H1 (cell line): ENCODE results near the gene LTN1. TPM values are rescaled to one million over a fixed set of nuclear protein-coding genes. Genes with fewer than 3 reads are reported as not detected.

ENCODE experiments used
- CTCF ChIA-PET: fragments of 300-600 bp; sonication (Branson Sonifier 250); formaldehyde crosslinking; loops from one replicate; lab custom pipeline; 2021; ENCODE audit not compliant: partially characterized antibody; lab: Charles Lee
- POLR2A ChIA-PET: fragments of 300-600 bp; sonication (Branson Sonifier 250); formaldehyde crosslinking; loops from one replicate; lab custom pipeline; 2021; ENCODE audit warnings: inconsistent platforms; ENCODE audit not compliant: partially characterized antibody; lab: Charles Lee
- DNase-seq, 2 experiments: peaks; one replicate each; pipeline versions ENCODE4 v3.0.0 to v3.0.0-alpha.2; 2010 to 2022; ENCODE audit warnings: low spot score in 2 of 2, low read depth in 1 of 2, mixed read lengths in 1 of 2
- FAIRE-seq: peaks from 2 replicates; lab custom pipeline; 2011; peaks lifted over from hg19 to GRCh38; lab: Jason Lieb, UNC
- H2AFZ ChIP-seq: 2 replicates; pipeline ENCODE4 v1.8.1; 2012; ENCODE audit warnings: low read length, inconsistent platforms
- H2AK5ac ChIP-seq: 2 replicates; pipeline ENCODE4 v1.6.1; 2013; ENCODE audit warnings: low read depth, low read length
- H2BK120ac ChIP-seq: replicated peaks from 2 replicates; pipeline ENCODE3; 2013; ENCODE audit warnings: low read depth, low read length, inconsistent platforms
- H2BK12ac ChIP-seq: 2 replicates; pipeline ENCODE4 v1.6.1; 2013; ENCODE audit warnings: low read depth, low read length
- H2BK15ac ChIP-seq: 2 replicates; pipeline ENCODE4 v1.6.1; 2013; ENCODE audit warnings: low read length
- H2BK20ac ChIP-seq: 2 replicates; pipeline ENCODE4 v1.6.1; 2013; ENCODE audit warnings: low read length
- H2BK5ac ChIP-seq: 2 replicates; pipeline ENCODE4 v1.6.1; 2013; ENCODE audit warnings: low read depth, low read length
- H3K14ac ChIP-seq: 2 replicates; pipeline ENCODE4 v1.6.1; 2013; ENCODE audit warnings: inconsistent platforms; ENCODE audit not compliant: insufficient read length
- H3K18ac ChIP-seq: 2 replicates; pipeline ENCODE4 v1.6.1; 2013; ENCODE audit warnings: low read length; ENCODE audit errors: extremely low read depth
- H3K23ac ChIP-seq: 2 replicates; pipeline ENCODE4 v1.6.1; 2013; ENCODE audit warnings: inconsistent platforms; ENCODE audit not compliant: insufficient read length
- H3K23me2 ChIP-seq: 2 replicates; pipeline ENCODE4 v1.6.1; 2013; ENCODE audit warnings: low read depth, low read length
- H3K27ac ChIP-seq: 2 replicates; pipeline ENCODE4 v1.6.1; 2011; ENCODE audit warnings: low read depth, low read length, inconsistent platforms
- H3K27me3 ChIP-seq, 4 experiments: replicated peaks in 1 of 4; 1 replicate in 1 of 4; 2 replicates in 3 of 4; pipeline versions ENCODE4 v1.6.1 to v1.8.1; 2011 to 2013; ENCODE audit warnings: low read length in 3 of 4, mild to moderate bottlenecking in 3 of 4, inconsistent platforms in 2 of 4, mixed read lengths in 2 of 4, moderate library complexity in 1 of 4; ENCODE audit not compliant: control insufficient read depth in 3 of 4, insufficient read depth in 3 of 4; ENCODE audit errors: extremely low read depth in 1 of 4
- H3K36me3 ChIP-seq, 4 experiments: 2 replicates each; pipeline versions ENCODE4 v1.6.1 to v1.8.1; 2011 to 2013; ENCODE audit warnings: mild to moderate bottlenecking in 4 of 4, low read length in 3 of 4, moderate library complexity in 2 of 4, control low read depth in 1 of 4, inconsistent platforms in 1 of 4; ENCODE audit not compliant: insufficient read depth in 4 of 4, control insufficient read depth in 2 of 4
- H3K4ac ChIP-seq: replicated peaks from 2 replicates; pipeline ENCODE3; 2013; ENCODE audit warnings: low read length, low read depth, mixed read lengths, inconsistent platforms; ENCODE audit not compliant: insufficient read length
- H3K4me1 ChIP-seq, 4 experiments: replicated peaks in 1 of 4; 1 replicate in 1 of 4; 2 replicates in 3 of 4; pipeline versions ENCODE4 v1.6.1 to v1.8.1; 2011 to 2013; ENCODE audit warnings: low read length in 3 of 4, inconsistent platforms in 2 of 4, mixed read lengths in 1 of 4; ENCODE audit not compliant: insufficient read depth in 4 of 4, control insufficient read depth in 3 of 4
- H3K4me2 ChIP-seq, 2 experiments: 2 replicates each; pipeline versions ENCODE4 v1.6.1 to v1.8.1; 2011 to 2013; ENCODE audit warnings: low read depth in 2 of 2, low read length in 2 of 2, control low read depth in 1 of 2, inconsistent platforms in 1 of 2, mild to moderate bottlenecking in 1 of 2; ENCODE audit not compliant: insufficient read depth in 1 of 2
- H3K4me3 ChIP-seq, 4 experiments: fragments of 200-600, 300-600 bp in 1 of 4; sonication (generic), shearing (Covaris generic), sonication (Bioruptor Twin) in 1 of 4; 2 replicates each; pipeline versions ENCODE4 v1.5.1 to v1.8.1; 2011 to 2016; ENCODE audit warnings: low read length in 4 of 4, low read depth in 3 of 4, control low read depth in 2 of 4, inconsistent platforms in 2 of 4, mild to moderate bottlenecking in 2 of 4, mixed read lengths in 1 of 4, moderate library complexity in 1 of 4; ENCODE audit not compliant: insufficient read depth in 2 of 4; ENCODE audit errors: extremely low read depth in 1 of 4
- H3K56ac ChIP-seq: replicated peaks from 2 replicates; pipeline ENCODE3; 2013; ENCODE audit warnings: low read depth, mild to moderate bottlenecking, mixed read lengths, low read length, inconsistent platforms; ENCODE audit not compliant: insufficient read length
- H3K79me1 ChIP-seq: 2 replicates; pipeline ENCODE4 v1.6.1; 2013; ENCODE audit warnings: low read depth, low read length, control low read depth
- H3K79me2 ChIP-seq, 2 experiments: 2 replicates each; pipeline versions ENCODE4 v1.6.1 to v1.8.1; 2012 to 2013; ENCODE audit warnings: low read length in 2 of 2, mild to moderate bottlenecking in 2 of 2, inconsistent platforms in 1 of 2; ENCODE audit not compliant: insufficient read depth in 2 of 2, control insufficient read depth in 1 of 2
- H3K9ac ChIP-seq, 4 experiments: replicated peaks in 1 of 4; 1 replicate in 1 of 4; 2 replicates in 3 of 4; pipeline versions ENCODE4 v1.6.1 to v1.8.1; 2011 to 2013; ENCODE audit warnings: low read depth in 3 of 4, low read length in 3 of 4, control low read depth in 2 of 4, mild to moderate bottlenecking in 2 of 4, moderate library complexity in 2 of 4, inconsistent platforms in 1 of 4; ENCODE audit errors: extremely low read depth in 1 of 4
- H3K9me3 ChIP-seq, 2 experiments: 2 replicates each; pipeline versions ENCODE4 v1.6.1 to v1.8.1; 2012 to 2013; ENCODE audit warnings: mild to moderate bottlenecking in 2 of 2, moderate library complexity in 2 of 2, control low read depth in 1 of 2, inconsistent platforms in 1 of 2, low read depth in 1 of 2, low read length in 1 of 2, mixed read lengths in 1 of 2; ENCODE audit not compliant: insufficient read depth in 2 of 2
- H4K20me1 ChIP-seq, 2 experiments: replicated peaks in 1 of 2; 2 replicates each; pipeline versions ENCODE3 to v1.8.1; 2011 to 2013; ENCODE audit warnings: inconsistent platforms in 2 of 2, low read length in 2 of 2, mild to moderate bottlenecking in 1 of 2; ENCODE audit not compliant: insufficient read depth in 2 of 2, control insufficient read depth in 1 of 2
- H4K5ac ChIP-seq: 2 replicates; pipeline ENCODE4 v1.6.1; 2013; ENCODE audit warnings: low read length, low read depth, mixed read lengths, inconsistent platforms; ENCODE audit not compliant: insufficient read length
- H4K8ac ChIP-seq: 2 replicates; pipeline ENCODE4 v1.8.0; 2013; ENCODE audit warnings: mild to moderate bottlenecking, moderate library complexity, low read length, inconsistent platforms; ENCODE audit not compliant: insufficient read depth; ENCODE audit errors: extremely low read depth
- H4K91ac ChIP-seq: replicated peaks from 2 replicates; pipeline ENCODE3; 2013; ENCODE audit warnings: low read length, mixed read lengths, inconsistent platforms; ENCODE audit not compliant: insufficient read length
- EGR1 ChIP-seq: IDR thresholded peaks from 2 replicates; pipeline ENCODE4 v1.6.1; 2011; ENCODE audit warnings: low read depth, low read length, borderline replicate concordance
- SP1 ChIP-seq: IDR thresholded peaks from 2 replicates; pipeline ENCODE4 v1.6.1; 2011; ENCODE audit warnings: low read depth, low read length
- WGBS, 2 experiments: shearing (Covaris generic) in 1 of 2; methylation state at CpG; one replicate each; pipeline versions ENCODE4 v1.1.6 to v1.1.7; 2013 to 2015; ENCODE audit warnings: low lambda C conversion rate in 2 of 2, mixed read lengths in 2 of 2, inconsistent platforms in 1 of 2, low coverage in 1 of 2, missing lambda C conversion rate in 1 of 2; ENCODE audit not compliant: insufficient replicate concordance in 2 of 2, insufficient coverage in 1 of 2, insufficient read length in 1 of 2; ENCODE audit errors: extremely low coverage in 1 of 2, missing lambda C conversion rate in 1 of 2; 5-methylcytosine and 5-hydroxymethylcytosine counted together
- polyA plus RNA-seq, 7 experiments: library from polyadenylated mRNA; depleted of rRNA in 3 of 7; stranded (reverse) in 5 of 7; unstranded in 2 of 7; fragments of >200 nt in 5 of 7; fragments of 200-250 nt in 2 of 7; gene quantifications; 1 replicate in 5 of 7; 2 replicates in 1 of 7; 4 replicates in 1 of 7; pipeline versions ENCODE4 v1.2.1 to v1.2.3, GENCODE V29; 2011 to 2013; ENCODE audit warnings: missing spikeins in 2 of 7, mixed read lengths in 2 of 7
- total RNA-seq: library from RNA; stranded (reverse); fragmentation: NEBNext Ultra II Directional; extraction: Animal tissue kit (Norgen Biotek cat#: 25700); gene quantifications from 2 replicates; pipeline ENCODE4 v1.2.1, GENCODE V29; 2021

LTN1 gene
- total and polyA plus RNA-seq, 2 of the 8 experiments (the other 6 are each of a cell fraction or from before 2014, with no cell fraction given): 3.2 to 23.5 TPM

- Histone ChIP-seq H2BK5ac (no peak overlapping the region), H3K4me3 (peak overlapping the region; percentile 85 to 99 (median 96)), H3K4ac (no peak overlapping the region), H2BK12ac (no peak overlapping the region), H3K23me2 (peaks cover 5% of the 10 kb centered on the region; the same call in 1 of the 2 replicates), H3K9me3 (no peaks in the 10 kb centered on the region), H4K8ac (no peak overlapping the region), H3K14ac (no peak overlapping the region), H3K27me3 (no peaks in the 10 kb centered on the region), H2AK5ac (no peak overlapping the region), H4K20me1 (peaks cover 0 to 3% of the 10 kb centered on the region in 2 experiments), H4K5ac (no peak overlapping the region), H2BK120ac (no peak overlapping the region), H2AFZ (no peak overlapping the region), H3K36me3 (peaks cover 0 to 3% (median 1%) of the 10 kb centered on the region in 4 experiments; a peak in 2 of 8 replicates), H3K56ac (no peak overlapping the region), H2BK20ac (no peak overlapping the region), H3K18ac (no peak overlapping the region), H3K4me2 (peak overlapping the region; percentile 93 to 95), H2BK15ac (no peak overlapping the region), H3K23ac (no peak overlapping the region), H4K91ac (no peak overlapping the region), H3K79me2 (peaks cover 0 to 30% of the 10 kb centered on the region in 2 experiments; a peak in 2 of 4 replicates), H3K4me1 (no peaks in the 10 kb centered on the region), H3K27ac (no peak overlapping the region), H3K9ac (peak overlapping the region; percentile 95 to 100 (median 99)), H3K79me1 (no peaks in the 10 kb centered on the region; the same call in 1 of the 2 replicates)
- POLR2A ChIA-PET: interaction anchor here (0.8 to 3.3 kb wide), 9 partner anchors 13 to 91 kb away, joined by 3 to 28 read pairs (median 5); partner anchors contain the start of gene LTN1
- CTCF ChIA-PET: interaction anchor here (1.1 kb wide), 1 partner anchor 42 kb away, joined by 3 read pairs; no protein-coding TSS in a partner anchor
- FAIRE-seq: no peak
- 29% methylated on average over 6 of the region's 6 CpGs; no CpG with 5 or more reads in 1 of the 2 experiments for WGBS, 2 experiments
- no peak for DNase-seq
- TF ChIP-seq EGR1 (no peak), SP1 (no peak)
Observed at GRCh38 chr21:29025328-29025713, 32.6 kb upstream of the LTN1 start.
